AG04449 (cell line): ENCODE data around the gene TCFL5.

ENCODE experiments used
- CTCF ChIA-PET: fragments of 350-600 bp; formaldehyde crosslinking; extraction: SDS; loops from one replicate; lab custom pipeline; 2021; ENCODE audit warnings: antibody characterized with exemption; lab: Yijun Ruan, JAX
- POLR2A ChIA-PET: fragments of 400-600, 350-600 bp; formaldehyde crosslinking; extraction: SDS; loops from one replicate; lab custom pipeline; 2020; ENCODE audit warnings: antibody characterized with exemption, inconsistent platforms; lab: Yijun Ruan, JAX
- DNase-seq: peaks from one replicate; pipeline ENCODE4 v3.0.0-alpha.2; 2010; ENCODE audit warnings: low read depth, low spot score
- H3K4me3 ChIP-seq: 2 replicates; pipeline ENCODE4 v1.5.1; 2011; ENCODE audit warnings: low read depth, mild to moderate bottlenecking, control low read depth, low read length
- CTCF ChIP-seq: IDR thresholded peaks from one replicate; pipeline ENCODE4 v1.5.1; 2011; ENCODE audit warnings: mild to moderate bottlenecking, moderate library complexity, low read length, control low read depth, inconsistent platforms; ENCODE audit not compliant: insufficient read depth; ENCODE audit errors: missing control alignments

TCFL5 gene

GRCh38 chr20:62821726-62822210, 39.9 kb downstream of the TCFL5 start:
- no peak for DNase-seq
- H3K4me3 ChIP-seq: no peak overlapping the region
- CTCF ChIA-PET: interaction anchor here (2.0 to 8.2 kb wide), 2 partner anchors 11 to 13 kb away, joined by 9 to 43 read pairs; no protein-coding TSS in a partner anchor
- TF ChIP-seq CTCF: no peak
- POLR2A ChIA-PET: no interaction called here

- no peak overlapping the region for H3K4me3 ChIP-seq
- no peak for TF ChIP-seq CTCF
- ChIA-PET CTCF (interaction anchor here (1.1 to 2.0 kb wide), 2 partner anchors 10 to 13 kb away, joined by 6 to 12 read pairs; no protein-coding TSS in a partner anchor), POLR2A (no interaction called here)
- DNase-seq: no peak
Measured at GRCh38 chr20:62820962-62821725, 40.5 kb downstream of the TCFL5 start.

DNA sequence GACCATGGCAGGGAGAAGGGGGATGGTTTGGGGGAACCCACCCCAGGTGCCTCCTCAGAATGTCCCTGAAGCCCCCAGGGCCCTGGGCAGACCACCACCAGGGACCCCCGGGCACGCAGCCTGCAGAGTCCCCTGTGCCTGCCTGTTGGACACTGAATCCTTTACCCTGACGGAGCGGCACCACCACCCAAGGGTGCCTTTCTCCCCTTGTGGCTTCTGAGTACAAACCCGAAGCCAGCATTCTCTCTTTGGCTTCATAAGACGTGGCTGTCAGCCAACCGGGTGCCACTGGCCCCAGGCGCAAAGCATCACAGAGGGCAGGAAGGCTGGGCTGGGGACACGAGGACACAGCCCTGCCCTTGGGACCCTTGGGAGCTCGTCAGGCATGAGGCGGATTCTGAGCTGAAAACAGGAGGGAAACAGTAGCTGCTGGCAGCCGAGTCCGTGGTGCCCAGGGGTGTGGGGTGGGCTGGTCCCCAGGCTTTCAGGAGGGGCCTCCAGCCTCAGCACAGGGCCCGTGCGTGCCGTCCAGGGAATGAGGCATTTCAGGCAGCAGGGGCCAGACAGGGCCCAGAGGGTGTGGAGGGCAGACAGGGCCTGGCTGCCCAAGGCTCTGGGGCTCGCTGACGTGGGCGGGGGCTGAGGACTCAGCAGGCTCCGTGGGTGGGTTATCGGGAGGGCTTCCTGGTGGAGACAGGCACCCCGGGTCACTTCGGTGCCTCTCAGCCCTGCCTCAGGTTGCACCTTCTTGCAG, 41.2 kb downstream of the TCFL5 start:
- no peak overlapping the region for H3K4me3 ChIP-seq
- ChIA-PET POLR2A (no interaction called here), CTCF (interaction anchor here (0.8 to 2.0 kb wide), 3 partner anchors 9 to 29 kb away, joined by 3 to 12 read pairs (median 6); no protein-coding TSS in a partner anchor)

DNA sequence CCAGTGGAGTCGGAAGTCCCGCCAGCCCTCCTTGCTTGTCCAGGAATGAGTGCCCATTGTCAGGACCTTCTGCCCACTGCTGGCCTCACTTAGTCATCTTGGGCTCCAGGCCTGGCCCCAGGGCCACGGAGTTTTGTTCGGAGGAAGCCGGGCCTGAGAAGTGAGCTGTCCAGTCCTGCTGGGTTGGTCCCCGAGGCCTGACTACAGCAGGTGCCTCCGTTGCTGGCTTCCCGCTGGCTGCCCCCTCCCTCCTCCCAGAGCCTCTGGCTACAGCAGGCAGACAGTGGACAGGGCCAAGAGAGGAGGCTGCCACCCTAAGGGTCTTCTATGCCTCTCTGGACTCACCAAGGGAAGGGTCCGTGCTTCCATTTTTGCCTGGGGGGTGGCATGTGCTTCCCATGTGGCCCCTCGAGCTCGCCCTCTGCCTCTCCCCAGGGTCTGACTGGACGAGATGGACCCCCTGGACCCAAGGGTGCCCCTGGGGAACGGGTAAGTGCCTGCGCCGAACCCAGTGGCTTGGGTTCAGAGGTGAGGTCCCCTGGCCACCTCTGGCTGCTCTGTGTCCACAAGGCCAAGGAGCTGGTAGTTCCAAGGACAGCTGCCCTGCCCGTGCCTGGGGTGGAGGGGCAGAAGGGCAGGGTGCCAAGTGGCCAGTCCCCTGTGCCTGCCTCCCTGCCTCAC, 42.0 kb downstream of the TCFL5 start:
- POLR2A ChIA-PET: no interaction called here
- CTCF ChIA-PET: interaction anchor here (0.8 to 2.0 kb wide), 3 partner anchors 9 to 28 kb away, joined by 3 to 12 read pairs (median 6); no protein-coding TSS in a partner anchor
- no peak overlapping the region for H3K4me3 ChIP-seq
- no peak for TF ChIP-seq CTCF
- DNase-seq: no peak

More for the DNA sequence above, 41.2 kb downstream of the TCFL5 start:
- no peak for DNase-seq
- no peak for TF ChIP-seq CTCF

- no peak for DNase-seq
- H3K4me3 ChIP-seq: no peak overlapping the region
- ChIA-PET POLR2A (no interaction called here), CTCF (interaction anchor here (2.0 to 3.5 kb wide), 2 partner anchors 10 to 11 kb away, joined by 12 to 33 read pairs; no protein-coding TSS in a partner anchor)
- TF ChIP-seq CTCF: no peak
Measured at GRCh38 chr20:62818592-62819493, 42.8 kb downstream of the TCFL5 start.
